Measurements from ENCODE around the gene LRSAM1.
"Not testable (repeated sequence)": the region's sequence is repeated elsewhere in the genome, so short reads cannot be mapped to it uniquely, and the experiment has no call there.

LRSAM1 gene

DNA sequence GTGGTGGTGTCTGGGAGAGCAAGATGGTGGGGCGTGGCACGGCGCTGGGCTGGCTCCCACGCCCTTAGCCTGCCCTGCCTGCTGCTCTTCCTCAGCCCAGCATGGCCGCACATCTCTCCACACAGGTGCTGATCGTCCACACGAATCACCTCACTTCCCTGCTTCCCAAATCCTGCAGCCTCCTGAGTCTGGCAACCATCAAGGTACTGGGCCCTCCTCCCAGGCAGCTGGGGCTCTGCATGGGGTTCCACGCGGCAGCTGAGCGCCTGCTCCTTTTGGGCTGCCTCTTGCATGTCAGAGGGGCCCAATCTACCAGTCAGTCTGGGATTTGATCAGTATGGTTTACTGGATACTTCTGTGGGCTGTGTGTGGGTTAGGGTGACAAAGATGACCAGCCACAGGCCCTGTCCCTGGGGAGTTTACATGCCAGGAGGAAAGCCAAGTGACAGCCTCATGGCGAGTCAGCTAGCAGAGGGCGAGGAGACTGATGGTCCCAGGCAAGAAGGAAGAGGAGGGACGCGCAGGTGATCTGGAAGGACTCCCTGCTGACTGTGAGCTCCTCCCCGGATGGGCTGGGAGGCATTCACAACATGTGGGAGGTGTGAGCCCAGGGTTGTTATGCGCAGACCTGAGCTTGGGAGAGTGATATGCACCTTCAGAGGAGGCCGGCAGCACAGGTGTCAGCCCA lies 6.0 kb downstream of the LRSAM1 start:
- no peak for DNase-seq (ENCODE audit: low spot score)

DNA sequence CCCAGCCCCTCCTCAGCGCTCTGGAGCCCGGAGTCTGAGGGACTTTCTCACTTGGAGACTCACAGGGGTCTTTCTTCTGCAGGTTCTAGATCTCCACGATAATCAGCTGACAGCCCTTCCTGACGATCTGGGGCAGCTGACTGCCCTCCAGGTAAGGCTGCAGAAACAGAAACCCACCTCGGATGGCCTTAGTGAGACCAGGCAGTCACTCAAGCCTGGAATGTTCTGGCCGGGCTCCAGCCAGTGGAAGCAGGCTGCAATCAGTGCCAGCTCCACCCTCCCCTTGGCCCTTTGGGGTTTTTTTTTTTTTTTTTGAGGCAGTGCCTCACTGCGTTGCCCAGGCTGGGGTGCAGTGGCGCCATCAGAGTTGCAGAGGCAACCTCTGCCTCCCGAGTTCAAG lies 7.6 kb downstream of the LRSAM1 start:
- DNase-seq (ENCODE audit: low spot score) = no peak

DNA sequence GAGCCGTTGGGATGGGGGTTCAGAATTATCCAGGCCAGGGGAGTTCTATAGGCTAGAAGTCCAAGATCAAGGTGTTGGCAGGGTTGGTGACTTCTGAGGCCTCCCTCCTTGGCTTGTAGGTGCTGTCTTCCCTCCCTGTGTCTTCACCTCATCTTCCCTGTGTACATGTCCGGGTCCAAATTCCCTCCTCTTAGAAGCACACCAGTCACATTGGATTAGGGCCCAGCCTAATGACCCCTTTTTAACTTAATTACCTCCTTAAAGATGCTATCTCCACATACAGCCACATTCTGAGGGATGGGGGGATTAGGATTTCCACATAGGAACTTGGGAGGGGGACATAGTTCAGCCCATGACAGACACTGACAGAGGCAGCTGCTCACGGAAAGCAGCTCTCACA lies 12.1 kb downstream of the LRSAM1 start:
- no peak for DNase-seq (ENCODE audit: low spot score)

DNA sequence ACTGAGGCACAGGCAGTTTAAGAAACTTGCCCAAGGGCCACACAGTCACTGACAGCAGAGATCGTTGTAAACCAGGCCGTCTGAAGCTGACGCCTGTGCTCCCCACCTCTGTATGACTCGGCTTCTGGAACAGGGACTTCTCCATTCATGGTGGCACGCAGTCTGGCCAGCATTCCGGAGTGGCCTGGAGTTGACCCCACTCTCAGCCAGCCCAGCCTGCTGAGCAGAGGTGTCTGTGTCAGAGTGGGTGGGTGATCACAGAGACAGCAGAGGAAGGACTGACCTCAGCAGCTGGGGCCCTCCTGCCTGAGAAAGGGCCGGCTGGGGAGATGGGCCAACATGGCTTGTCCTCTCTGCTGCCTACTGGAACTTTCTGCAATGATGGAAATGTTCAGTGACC lies 12.6 kb downstream of the LRSAM1 start:
- DNase-seq (ENCODE audit: low spot score) = no peak

DNA sequence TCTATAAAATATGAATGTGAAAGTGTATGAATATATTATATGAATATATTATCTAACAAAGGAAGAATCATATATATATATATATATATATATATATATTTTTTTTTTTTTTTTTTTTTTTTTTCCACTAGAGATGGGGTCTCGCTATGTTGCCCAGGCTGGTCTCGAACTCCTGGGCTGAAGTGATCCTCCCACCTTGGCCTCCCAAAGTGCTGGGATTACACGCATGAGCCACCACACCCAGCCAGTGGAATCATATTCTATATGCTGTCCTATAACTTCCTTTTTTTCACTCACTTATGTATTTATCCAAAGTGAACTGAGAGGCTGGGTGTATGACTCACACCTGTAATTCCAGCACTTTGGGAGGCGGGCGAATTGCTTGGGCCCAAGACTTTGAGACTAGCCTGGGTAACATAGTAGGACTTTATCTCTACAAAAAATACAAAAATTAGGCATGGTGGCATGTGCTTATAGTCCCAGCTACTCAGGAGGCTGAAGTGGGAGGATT lies 15.2 kb downstream of the LRSAM1 start:
- DNase-seq (ENCODE audit: low spot score) = not testable (repeated sequence)

DNA sequence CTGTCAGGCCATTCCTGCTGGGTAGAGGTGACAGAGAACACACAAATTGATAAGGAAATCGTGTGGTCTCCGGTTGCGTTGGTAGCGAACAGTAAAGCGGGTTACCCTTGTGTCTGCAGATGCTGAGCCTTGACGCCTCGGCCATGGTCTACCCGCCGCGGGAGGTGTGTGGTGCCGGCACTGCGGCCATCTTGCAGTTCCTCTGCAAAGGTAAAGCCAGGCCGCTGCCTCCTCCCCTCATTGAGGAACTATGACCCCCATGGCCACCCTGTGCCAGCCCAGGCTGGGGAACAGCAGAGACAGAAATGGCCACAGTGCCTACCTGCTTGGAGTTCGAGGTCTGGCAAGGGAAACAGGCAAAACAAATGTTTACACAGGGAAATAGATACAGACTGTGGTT lies 16.3 kb downstream of the LRSAM1 start:
- DNase-seq (ENCODE audit: low spot score) = no peak

GRCh38 chr9:127470662-127471061 lies 19.4 kb downstream of the LRSAM1 start:
- DNase-seq (ENCODE audit: low spot score) = no peak

- no peak for DNase-seq (ENCODE audit: low spot score)
These were observed 22.2 kb downstream of the LRSAM1 start for GRCh38 chr9:127473501-127473900.

DNA sequence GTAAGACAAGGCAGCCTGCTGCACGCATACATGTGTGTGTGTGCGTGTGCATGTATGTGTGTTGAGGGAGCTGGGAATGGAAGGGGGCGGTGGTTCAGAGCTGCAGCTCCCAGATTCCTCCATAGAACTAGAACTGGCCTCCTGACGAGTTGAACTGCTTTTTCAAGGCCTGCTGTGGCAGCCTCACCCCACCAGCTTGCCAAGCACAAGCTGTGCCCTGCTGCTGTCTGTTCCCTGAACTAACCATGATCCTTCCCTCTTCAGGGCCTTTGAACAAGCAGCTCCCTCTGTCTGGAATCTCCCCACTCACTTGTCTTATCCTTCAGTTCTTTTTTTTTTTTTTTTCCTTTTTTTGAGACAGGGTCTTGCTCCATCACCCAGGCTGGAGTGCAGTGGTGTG lies 22.6 kb downstream of the LRSAM1 start:
- DNase-seq (ENCODE audit: low spot score) = no peak

- DNase-seq (ENCODE audit: low spot score) = no peak
These were observed 23.3 kb downstream of the LRSAM1 start for GRCh38 chr9:127474592-127474991.

DNA sequence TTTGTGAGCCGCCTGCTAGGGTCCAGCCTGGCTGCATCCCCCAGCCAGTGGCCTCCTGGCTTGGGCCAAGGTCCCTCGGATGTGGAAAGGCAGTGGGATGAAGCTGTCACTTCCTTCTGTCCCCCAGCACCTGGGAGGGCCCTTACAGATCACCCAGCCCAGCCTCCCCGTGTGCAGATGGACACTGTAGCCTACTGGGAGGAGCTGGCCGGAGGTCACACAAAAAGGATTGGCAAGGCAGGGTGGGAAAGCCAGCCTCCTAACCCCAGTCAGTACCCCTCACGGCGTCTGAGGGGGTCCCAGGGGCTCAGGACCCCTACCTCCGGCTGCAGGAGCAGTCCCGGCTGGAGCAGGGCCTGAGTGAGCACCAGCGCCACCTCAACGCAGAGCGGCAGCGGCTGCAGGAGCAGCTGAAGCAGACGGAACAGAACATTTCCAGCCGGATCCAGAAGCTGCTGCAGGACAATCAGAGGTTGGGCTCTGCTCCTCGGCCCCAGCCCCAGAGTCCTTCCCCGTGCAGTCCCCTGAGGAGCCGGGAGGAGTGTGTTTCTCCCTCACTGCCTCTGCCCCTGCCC lies 28.3 kb downstream of the LRSAM1 start:
- no peak for DNase-seq (ENCODE audit: low spot score)

DNA sequence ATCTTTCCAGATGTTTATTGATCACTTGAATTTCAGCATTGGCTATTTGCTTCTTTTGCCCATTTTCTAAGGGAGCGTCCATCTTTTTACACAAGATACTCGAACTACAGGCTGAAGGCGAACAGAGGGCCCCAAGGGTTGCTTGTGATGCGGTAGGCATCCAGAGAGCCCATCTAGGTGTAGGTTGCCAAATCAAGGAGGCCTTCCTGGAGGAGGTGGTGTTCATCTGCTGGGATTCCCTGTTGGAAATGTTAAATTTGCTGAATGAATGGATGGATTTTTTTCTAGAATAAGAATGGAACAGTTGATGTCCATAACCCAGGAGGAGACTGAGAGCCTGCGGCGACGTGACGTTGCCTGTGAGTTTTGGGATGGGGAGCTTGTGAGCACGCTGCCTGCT lies 31.4 kb downstream of the LRSAM1 start:
- no peak for DNase-seq (ENCODE audit: low spot score)

GRCh38 chr9:127485995-127486394 lies 34.7 kb downstream of the LRSAM1 start:
- DNase-seq (ENCODE audit: low spot score) = no peak

DNA sequence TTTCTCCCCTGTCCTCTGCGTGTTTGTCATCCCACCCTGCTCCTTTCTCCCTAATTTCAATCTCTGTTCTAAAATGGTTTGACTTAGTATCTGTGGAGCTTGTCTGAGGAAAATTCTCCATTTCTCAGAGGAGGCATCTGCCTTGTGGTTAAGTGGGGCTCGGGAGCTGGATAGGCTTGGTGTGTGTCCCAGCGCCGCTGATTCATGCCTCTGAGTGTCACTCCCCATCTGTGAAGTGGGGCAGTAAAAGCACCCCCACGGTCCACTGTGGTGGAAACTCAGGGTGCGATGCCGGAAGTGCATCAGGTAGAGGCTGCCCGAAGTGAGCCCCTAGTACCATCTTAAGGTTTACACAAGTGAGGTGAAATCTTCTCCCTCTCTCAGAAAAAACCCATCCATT lies 37.6 kb downstream of the LRSAM1 start:
- no peak for DNase-seq (ENCODE audit: low spot score)

GRCh38 chr9:127489471-127490115 lies 38.3 kb downstream of the LRSAM1 start:
- DNase-seq (ENCODE audit: low spot score) = no peak

DNA sequence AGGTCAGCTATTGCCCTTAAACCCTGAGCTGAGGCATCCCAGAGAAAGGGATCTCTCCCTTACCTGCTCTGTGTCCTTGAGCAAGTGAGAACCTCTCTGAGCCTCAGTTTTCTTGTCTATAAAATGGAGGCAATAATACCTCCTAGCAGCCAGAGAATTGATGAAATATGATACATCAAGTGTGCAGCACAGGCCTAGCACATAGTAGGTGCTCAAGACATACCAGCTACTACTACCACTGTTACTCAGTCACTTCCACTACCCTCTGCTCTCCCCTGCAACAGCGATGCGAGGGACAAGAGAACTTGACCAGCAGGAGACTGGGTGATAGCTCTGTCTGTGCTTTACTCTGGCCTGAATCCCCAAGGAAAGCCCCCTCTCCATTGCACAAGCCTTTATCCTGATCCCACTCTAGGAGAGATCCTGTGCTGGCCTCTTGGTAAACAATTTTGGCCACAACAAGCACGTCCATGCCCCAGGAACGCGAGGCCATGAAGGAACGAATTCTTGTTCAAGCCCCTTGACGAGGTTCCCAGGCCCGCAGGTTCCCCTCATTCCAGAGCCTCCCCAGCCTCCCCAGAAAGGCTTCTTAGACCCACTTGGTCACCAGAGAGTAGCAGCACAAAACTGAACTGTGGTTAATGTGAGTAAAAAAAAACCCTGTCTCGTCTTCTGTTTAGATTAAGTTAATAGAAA lies 39.4 kb downstream of the LRSAM1 start:
- DNase-seq (ENCODE audit: low spot score) = no peak

DNA sequence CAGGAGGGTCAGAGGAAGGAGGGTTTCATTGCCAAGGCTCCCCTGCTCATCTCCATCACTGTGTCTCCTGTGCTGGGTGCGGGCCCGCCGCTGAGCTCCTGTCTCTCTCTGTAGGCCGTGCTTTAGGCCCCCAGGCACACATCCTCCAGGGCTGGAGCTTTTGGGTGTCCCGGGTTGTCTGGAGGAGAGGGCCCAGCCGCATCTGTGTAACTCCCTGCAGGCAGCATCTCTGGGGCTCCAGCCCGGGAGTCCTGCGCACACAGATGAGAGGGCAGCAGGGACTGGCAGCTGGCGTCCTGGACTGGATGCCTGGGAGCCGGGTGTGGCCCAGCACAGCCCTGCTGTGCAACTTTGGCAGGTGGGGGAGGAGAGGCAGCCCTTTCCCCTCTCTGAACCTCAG lies 40.2 kb downstream of the LRSAM1 start:
- no peak for DNase-seq (ENCODE audit: low spot score)

- DNase-seq (ENCODE audit: low spot score) = no peak
These were observed 41.3 kb downstream of the LRSAM1 start for GRCh38 chr9:127492616-127493015.

DNA sequence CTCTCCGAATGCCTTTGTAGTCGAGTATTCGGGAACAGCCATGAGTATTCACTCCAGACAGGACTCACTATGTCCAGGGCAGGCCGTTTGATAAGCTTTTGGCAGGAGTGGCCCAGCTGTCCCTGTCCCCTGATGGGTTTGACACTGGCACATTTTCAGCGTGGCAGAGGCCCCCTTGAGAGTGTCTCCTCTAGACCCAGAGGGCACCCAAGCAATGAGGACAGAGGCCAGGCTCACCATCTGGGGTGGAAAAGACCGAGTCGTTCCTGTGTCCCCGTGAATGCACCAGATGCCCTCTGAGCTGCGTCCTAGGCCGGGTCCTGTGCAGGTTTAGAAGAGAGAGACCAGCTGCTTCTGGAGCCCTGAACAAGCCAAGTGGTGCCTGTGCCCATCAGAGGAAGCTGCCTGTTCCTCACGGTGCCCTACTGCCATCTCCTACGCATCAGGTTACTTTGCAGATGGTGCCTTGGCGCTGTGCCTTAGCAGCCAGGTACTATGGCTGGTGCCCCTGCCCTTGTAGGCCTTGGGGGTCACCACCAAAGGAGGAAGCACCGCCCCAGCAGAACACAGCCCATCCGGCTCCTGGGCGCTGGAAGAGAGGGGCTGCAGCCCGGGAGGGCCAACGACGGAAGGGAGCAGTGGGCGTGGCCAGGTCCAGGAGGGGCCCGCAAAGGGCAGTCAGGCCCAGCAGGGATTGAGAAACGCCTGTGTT lies 42.4 kb downstream of the LRSAM1 start:
- DNase-seq (ENCODE audit: low spot score) = peak; percentile 16

GRCh38 chr9:127494304-127494702 lies 43.0 kb downstream of the LRSAM1 start:
- DNase-seq (ENCODE audit: low spot score) = no peak

GRCh38 chr9:127495884-127496555 lies 44.7 kb downstream of the LRSAM1 start:
- DNase-seq (ENCODE audit: low spot score) = no peak

GRCh38 chr9:127496974-127497373 lies 45.7 kb downstream of the LRSAM1 start:
- no peak for DNase-seq (ENCODE audit: low spot score)
